A549 (cell line): Measurements from ENCODE around the gene EP400. TPM values are rescaled to one million over a fixed set of nuclear protein-coding genes. Genes with fewer than 3 reads are reported as not detected.

ENCODE experiments used
- ATAC-seq, 2 experiments: fragments of 200-7000 bp in 1 of 2; fragments of >200 bp in 1 of 2; cut with Nextera tagmentation in 1 of 2; cut with Tn5 transposase in 1 of 2; 3 replicates each; pipeline versions ENCODE4 v1.8.0 to v1.9.1; 2018 to 2020; ENCODE audit warnings: mild to moderate bottlenecking in 1 of 2, moderate library complexity in 1 of 2
- CTCF ChIA-PET: fragments of 300-600 bp; sonication (Branson Sonifier 250); formaldehyde crosslinking; extraction: SDS; loops from one replicate; lab custom pipeline; 2021; ENCODE audit warnings: antibody characterized with exemption, inconsistent platforms; lab: Yijun Ruan, JAX
- POLR2A ChIA-PET: fragments of 350-600 bp; formaldehyde crosslinking; extraction: SDS; loops from one replicate; lab custom pipeline; 2021; ENCODE audit warnings: antibody characterized with exemption, inconsistent platforms; lab: Yijun Ruan, JAX
- DNase-seq, 2 experiments: peaks; one replicate each; pipeline versions ENCODE4 v3.0.0 to v3.0.0-alpha.2; 2011 to 2016; ENCODE audit warnings: low read depth in 1 of 2, low spot score in 1 of 2
- FAIRE-seq: peaks from 2 replicates; lab custom pipeline; 2011; peaks lifted over from hg19 to GRCh38; lab: Jason Lieb, UNC
- H3K27ac ChIP-seq, 2 experiments: fragments of >200 bp; sonication (Bioruptor Twin); formaldehyde crosslinking; 3 replicates each; pipeline ENCODE4 v1.5.1; 2016 to 2017
- H3K4me1 ChIP-seq: fragments of >200 bp; sonication (Bioruptor Twin); formaldehyde crosslinking; 3 replicates; pipeline ENCODE4 v1.6.1; 2016
- H3K4me2 ChIP-seq: fragments of >200 bp; sonication (Bioruptor Twin); formaldehyde crosslinking; 3 replicates; pipeline ENCODE4 v1.6.1; 2016
- H3K4me3 ChIP-seq: fragments of >200 bp; sonication (Bioruptor Twin); formaldehyde crosslinking; 3 replicates; pipeline ENCODE4 v1.5.1; 2016
- H3K9me3 ChIP-seq: fragments of >200 bp; sonication (Bioruptor Twin); formaldehyde crosslinking; 3 replicates; pipeline ENCODE4 v1.6.1; 2016
- BCL3 ChIP-seq: fragments of >200 bp; sonication (Bioruptor Twin); formaldehyde crosslinking; IDR thresholded peaks from 3 replicates; pipeline ENCODE4 v1.6.1; 2016
- CBX2 ChIP-seq: fragments of 200-600 bp; sonication (generic); IDR thresholded peaks from 2 replicates; pipeline ENCODE4 v1.6.1; 2016; ENCODE audit warnings: low read depth, mild to moderate bottlenecking, borderline replicate concordance
- CEBPB ChIP-seq, 2 experiments: fragments of >200 bp in 1 of 2; sonication (Bioruptor Twin) in 1 of 2; formaldehyde crosslinking in 1 of 2; IDR thresholded peaks; 2 replicates each; pipeline ENCODE4 v1.6.1; 2012 to 2016
- EHF ChIP-seq: fragments of 250-450 bp; sonication (Bioruptor Pico); IDR thresholded peaks from 2 replicates; pipeline ENCODE4 v1.5.0; 2020; ENCODE audit warnings: mild to moderate bottlenecking
- EP300 ChIP-seq, 2 experiments: fragments of >200 bp; sonication (Bioruptor Twin); formaldehyde crosslinking; IDR thresholded peaks; 2 replicates in 1 of 2; 3 replicates in 1 of 2; pipeline ENCODE4 v1.6.1; 2016 to 2017
- FOSB ChIP-seq: fragments of 250-450 bp; sonication (Bioruptor Pico); IDR thresholded peaks from 2 replicates; pipeline ENCODE4 v1.5.0; 2020; ENCODE audit warnings: mild to moderate bottlenecking, moderate library complexity
- FOXS1 ChIP-seq: fragments of 250-450 bp; sonication (Bioruptor Pico); IDR thresholded peaks from 2 replicates; pipeline ENCODE4 v1.5.0; 2020; ENCODE audit warnings: mild to moderate bottlenecking, moderate library complexity
- HEYL ChIP-seq: fragments of 250-450 bp; sonication (Bioruptor Pico); IDR thresholded peaks from 2 replicates; pipeline ENCODE4 v1.8.0; 2021; ENCODE audit warnings: mild to moderate bottlenecking, moderate library complexity
- MAFK ChIP-seq: fragments of 450-650 bp; IDR thresholded peaks from 2 replicates; pipeline ENCODE4 v1.6.1; 2014; ENCODE audit not compliant: partially characterized antibody
- MAX ChIP-seq: IDR thresholded peaks from 2 replicates; pipeline ENCODE4 v1.6.1; 2012
- NPAS2 ChIP-seq: fragments of 250-450 bp; sonication (Bioruptor Pico); IDR thresholded peaks from 2 replicates; pipeline ENCODE4 v1.8.0; 2022; ENCODE audit warnings: mild to moderate bottlenecking, moderate library complexity, borderline replicate concordance
- NR3C1 ChIP-seq: fragments of >200 bp; sonication (Bioruptor Twin); formaldehyde crosslinking; IDR thresholded peaks from 3 replicates; pipeline ENCODE4 v1.6.1; 2017
- PBX3 ChIP-seq: IDR thresholded peaks from 2 replicates; pipeline ENCODE4 v1.6.1; 2012
- PHF8 ChIP-seq: fragments of 200-600 bp; sonication (generic); IDR thresholded peaks from 2 replicates; pipeline ENCODE4 v1.6.1; 2016; ENCODE audit warnings: low read depth, mild to moderate bottlenecking, antibody characterized with exemption, moderate library complexity, borderline replicate concordance
- RAD21 ChIP-seq, 2 experiments: fragments of >200 bp in 1 of 2; sonication (Bioruptor Twin) in 1 of 2; formaldehyde crosslinking in 1 of 2; IDR thresholded peaks in 1 of 2; conservative IDR thresholded peaks in 1 of 2; 2 replicates in 1 of 2; 3 replicates in 1 of 2; pipeline ENCODE4 v1.6.1; 2012 to 2018; ENCODE audit warnings: inconsistent platforms in 1 of 2
- RARB ChIP-seq: fragments of 250-450 bp; sonication (Bioruptor Pico); IDR thresholded peaks from 2 replicates; pipeline ENCODE4 v1.8.0; 2021; ENCODE audit warnings: mild to moderate bottlenecking, moderate library complexity
- RNF2 ChIP-seq: fragments of 200-600 bp; sonication (generic); IDR thresholded peaks from 2 replicates; pipeline ENCODE4 v1.6.1; 2016; ENCODE audit warnings: low read depth, mild to moderate bottlenecking, antibody characterized with exemption, moderate library complexity, borderline replicate concordance
- SMC3 ChIP-seq: fragments of >200 bp; sonication (Bioruptor Twin); formaldehyde crosslinking; IDR thresholded peaks from 3 replicates; pipeline ENCODE4 v1.6.1; 2018; ENCODE audit warnings: inconsistent platforms
- SREBF2 ChIP-seq: fragments of 450-650 bp; IDR thresholded peaks from 2 replicates; pipeline ENCODE4 v1.6.1; 2014; ENCODE audit warnings: mild to moderate bottlenecking, moderate library complexity
- TFCP2L1 ChIP-seq: fragments of 250-450 bp; sonication (Bioruptor Pico); IDR thresholded peaks from 2 replicates; pipeline ENCODE4 v1.5.0; 2021; ENCODE audit warnings: mild to moderate bottlenecking
- TP53 ChIP-seq: fragments of 250-450 bp; sonication (Bioruptor Pico); IDR thresholded peaks from 2 replicates; pipeline ENCODE4 v1.5.0; 2021; ENCODE audit warnings: mild to moderate bottlenecking, moderate library complexity
- ZSCAN20 ChIP-seq: fragments of 250-450 bp; sonication (Bioruptor Pico); IDR thresholded peaks from 2 replicates; pipeline ENCODE4 v1.8.0; 2022; ENCODE audit warnings: mild to moderate bottlenecking, moderate library complexity
- WGBS: methylation state at CpG from one replicate; pipeline ENCODE4 v1.1.6; 2017; ENCODE audit errors: missing lambda C conversion rate; 5-methylcytosine and 5-hydroxymethylcytosine counted together
- polyA plus RNA-seq, 4 experiments: library from polyadenylated mRNA; depleted of rRNA in 3 of 4; stranded (reverse); fragments of >200 nt; fragmentation: RNase III in 1 of 4; extraction: RNeasy Plus Mini Kit Qiagen cat#74134 plus additional on column Dnase treatment in 1 of 4; gene quantifications; 2 replicates in 3 of 4; 3 replicates in 1 of 4; pipeline ENCODE4 v1.2.3, GENCODE V29; 2011 to 2017
- TF ChIP-seq, protein P1 (sequence below): fragments of 150-350 bp; IDR thresholded peaks from 2 replicates; pipeline ENCODE4 v1.6.1; 2014; ENCODE audit warnings: low read depth, mild to moderate bottlenecking, low read length
- TF ChIP-seq, protein P2 (sequence below): fragments of 250-450 bp; sonication (Bioruptor Pico); IDR thresholded peaks from 2 replicates; pipeline ENCODE4 v1.5.0; 2021; ENCODE audit warnings: mild to moderate bottlenecking, moderate library complexity, borderline replicate concordance
- TF ChIP-seq, protein P3 (sequence below): fragments of >200 bp; sonication (Bioruptor Twin); formaldehyde crosslinking; IDR thresholded peaks from 2 replicates; pipeline ENCODE4 v1.6.1; 2016

Gene EP400
- polyA plus RNA-seq, 2 of the 4 experiments (the other 2 are of a cell fraction), result 9.7 to 15.2 TPM

DNA sequence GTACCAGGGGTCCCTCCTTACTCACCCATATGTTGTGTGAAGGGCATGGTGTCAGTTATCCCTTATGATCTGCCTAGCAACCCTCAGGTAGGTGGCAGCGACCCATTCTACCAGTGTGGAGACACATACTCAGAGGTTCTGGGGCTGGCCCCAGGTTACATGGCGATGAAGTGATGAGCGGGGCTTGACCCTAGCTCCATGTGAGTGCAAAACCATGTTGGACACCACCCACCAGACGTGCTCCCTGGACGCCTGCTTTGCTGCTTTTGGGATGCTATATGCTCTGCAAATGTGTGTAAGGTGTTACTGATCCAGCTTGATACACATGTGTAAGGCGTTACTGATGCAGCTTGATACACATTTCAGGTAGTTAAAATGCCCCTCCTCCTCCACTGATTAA lies 33.3 kb downstream of the EP400 start:
- Histone ChIP-seq H3K27ac (no peak overlapping the region), H3K4me3 (no peak overlapping the region), H3K4me1 (peaks cover 11% of the 10 kb centered on the region), H3K4me2 (no peak overlapping the region), H3K9me3 (no peaks in the 10 kb centered on the region)
- no peak for DNase-seq
- ChIA-PET POLR2A (no interaction called here), CTCF (interaction anchor here (0.6 to 1.5 kb wide), 5 partner anchors 9 to 133 kb away, joined by 3 to 4 read pairs (median 3); no protein-coding TSS in a partner anchor)
- TF ChIP-seq CEBPB (IDR thresholded peaks at IDR 0.05), result no peak
- TF ChIP-seq MAX, result no peak
- TF ChIP-seq SMC3, result no peak
- no peak for TF ChIP-seq EP300 (IDR thresholded peaks at IDR 0.05)
- TF ChIP-seq RAD21 (conservative IDR thresholded peaks at IDR 0.05 in 1 of 2, IDR thresholded peaks at IDR 0.05 in 1 of 2), result no peak
- TF ChIP-seq, protein P1, sequence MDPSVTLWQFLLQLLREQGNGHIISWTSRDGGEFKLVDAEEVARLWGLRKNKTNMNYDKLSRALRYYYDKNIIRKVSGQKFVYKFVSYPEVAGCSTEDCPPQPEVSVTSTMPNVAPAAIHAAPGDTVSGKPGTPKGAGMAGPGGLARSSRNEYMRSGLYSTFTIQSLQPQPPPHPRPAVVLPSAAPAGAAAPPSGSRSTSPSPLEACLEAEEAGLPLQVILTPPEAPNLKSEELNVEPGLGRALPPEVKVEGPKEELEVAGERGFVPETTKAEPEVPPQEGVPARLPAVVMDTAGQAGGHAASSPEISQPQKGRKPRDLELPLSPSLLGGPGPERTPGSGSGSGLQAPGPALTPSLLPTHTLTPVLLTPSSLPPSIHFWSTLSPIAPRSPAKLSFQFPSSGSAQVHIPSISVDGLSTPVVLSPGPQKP, result no peak
- no peak for TF ChIP-seq RARB
- TF ChIP-seq RNF2, result no peak
- TF ChIP-seq, protein P2, sequence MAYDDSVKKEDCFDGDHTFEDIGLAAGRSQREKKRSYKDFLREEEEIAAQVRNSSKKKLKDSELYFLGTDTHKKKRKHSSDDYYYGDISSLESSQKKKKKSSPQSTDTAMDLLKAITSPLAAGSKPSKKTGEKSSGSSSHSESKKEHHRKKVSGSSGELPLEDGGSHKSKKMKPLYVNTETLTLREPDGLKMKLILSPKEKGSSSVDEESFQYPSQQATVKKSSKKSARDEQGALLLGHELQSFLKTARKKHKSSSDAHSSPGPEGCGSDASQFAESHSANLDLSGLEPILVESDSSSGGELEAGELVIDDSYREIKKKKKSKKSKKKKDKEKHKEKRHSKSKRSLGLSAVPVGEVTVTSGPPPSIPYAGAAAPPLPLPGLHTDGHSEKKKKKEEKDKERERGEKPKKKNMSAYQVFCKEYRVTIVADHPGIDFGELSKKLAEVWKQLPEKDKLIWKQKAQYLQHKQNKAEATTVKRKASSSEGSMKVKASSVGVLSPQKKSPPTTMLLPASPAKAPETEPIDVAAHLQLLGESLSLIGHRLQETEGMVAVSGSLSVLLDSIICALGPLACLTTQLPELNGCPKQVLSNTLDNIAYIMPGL (CRISPR knock-in tag), result no peak
- 92% methylated on average over 6 of the region's 6 CpGs for WGBS
- no peak for FAIRE-seq
- no peak for ATAC-seq

DNA sequence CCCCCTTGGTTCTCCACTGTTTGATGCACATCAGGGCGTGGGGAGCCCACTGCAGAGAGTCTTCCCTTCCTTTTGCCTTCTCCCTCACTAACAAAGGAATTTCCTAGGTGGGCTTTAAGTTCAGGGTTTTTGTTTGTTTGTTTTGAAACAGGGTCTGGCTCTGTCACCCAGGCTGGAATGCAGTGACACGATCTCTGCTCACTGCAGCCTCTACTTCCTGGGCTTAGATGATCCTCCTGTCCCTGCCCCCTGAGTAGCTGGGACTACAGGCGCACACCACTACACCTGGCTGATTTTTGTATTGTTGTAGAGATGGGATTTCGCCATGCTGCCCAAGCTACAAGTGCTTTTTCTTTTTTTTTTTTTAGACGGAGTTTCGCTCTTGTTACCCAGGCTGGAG lies 33.8 kb downstream of the EP400 start:
- no peak for DNase-seq
- FAIRE-seq, result no peak
- TF ChIP-seq FOSB (CRISPR knock-in tag), result no peak
- TF ChIP-seq, protein P3, sequence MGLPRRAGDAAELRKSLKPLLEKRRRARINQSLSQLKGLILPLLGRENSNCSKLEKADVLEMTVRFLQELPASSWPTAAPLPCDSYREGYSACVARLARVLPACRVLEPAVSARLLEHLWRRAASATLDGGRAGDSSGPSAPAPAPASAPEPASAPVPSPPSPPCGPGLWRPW, result no peak
- TF ChIP-seq EHF (CRISPR knock-in tag), result no peak
- no peak for TF ChIP-seq ZSCAN20
- no peak for TF ChIP-seq FOXS1 (CRISPR knock-in tag)
- TF ChIP-seq BCL3, result no peak
- TF ChIP-seq RARB, result no peak
- TF ChIP-seq TFCP2L1, result no peak
- no peak for TF ChIP-seq PBX3
- TF ChIP-seq NPAS2, result no peak
- no peak for TF ChIP-seq SMC3
- no peak for TF ChIP-seq TP53 (CRISPR knock-in tag)
- TF ChIP-seq MAX, result no peak
- no peak for TF ChIP-seq HEYL (CRISPR knock-in tag)
- TF ChIP-seq MAFK, result no peak
- TF ChIP-seq CBX2, result no peak
- no peak for TF ChIP-seq NR3C1
- TF ChIP-seq PHF8, result no peak
- TF ChIP-seq SREBF2, result no peak
- H3K27ac ChIP-seq, result no peak overlapping the region
- no peaks in the 10 kb centered on the region for H3K9me3 ChIP-seq
- no peak for ATAC-seq
- no peak overlapping the region for H3K4me3 ChIP-seq
- ChIA-PET POLR2A (no interaction called here), CTCF (interaction anchor here (0.9 to 1.2 kb wide), 2 partner anchors 17 to 132 kb away, joined by 3 read pairs; no protein-coding TSS in a partner anchor)
- H3K4me2 ChIP-seq, result no peak overlapping the region
- 84% methylated on average over 6 of the region's 6 CpGs for WGBS
- peaks cover 11% of the 10 kb centered on the region for H3K4me1 ChIP-seq
